Measurements from ENCODE around the gene PLSCR1. TPM values are rescaled to one million over a fixed set of nuclear protein-coding genes. Genes with fewer than 3 reads are reported as not detected.
A peak's percentile ranks its signal among the peaks of the same experiment; 100 is the strongest.

The PLSCR1 gene
- total RNA-seq, 1 donor from 2014 or later, result 86.9 TPM

- Mint-ChIP-seq H3K4me1 (ENCODE audit: low read depth) (peaks cover 27% of the 10 kb centered on the region), H3K9me3 (ENCODE audit: low read depth) (no peaks in the 10 kb centered on the region), H3K27me3 (no peaks in the 10 kb centered on the region), H3K36me3 (ENCODE audit: insufficient read depth) (peaks cover 11% of the 10 kb centered on the region), H3K4me3 (ENCODE audit: low read depth) (peak overlapping the region; percentile 83), H3K27ac (peak overlapping the region; percentile 96)
- DNase-seq (ENCODE audit: low spot score, unreplicated experiment), result no peak
- no peak for TF ChIP-seq CTCF (IDR thresholded peaks at IDR 0.05; ENCODE audit: unreplicated experiment)
These were observed 622 bp upstream of the PLSCR1 start for GRCh38 chr3:146544929-146545528.

GRCh38 chr3:146543461-146544001 is 876 bp downstream of the PLSCR1 start:
- peak overlapping the region; percentile 83 for H3K4me3 Mint-ChIP-seq (ENCODE audit: low read depth)
- DNase-seq (ENCODE audit: low spot score, unreplicated experiment), result no peak
- peaks cover 21% of the 10 kb centered on the region for H3K36me3 Mint-ChIP-seq (ENCODE audit: insufficient read depth)
- TF ChIP-seq CTCF (IDR thresholded peaks at IDR 0.05; ENCODE audit: unreplicated experiment), result no peak
- no peaks in the 10 kb centered on the region for H3K27me3 Mint-ChIP-seq
- peaks cover 4% of the 10 kb centered on the region for H3K9me3 Mint-ChIP-seq (ENCODE audit: low read depth)
- H3K4me1 Mint-ChIP-seq (ENCODE audit: low read depth), result peaks cover 27% of the 10 kb centered on the region
- peak overlapping the region; percentile 96 for H3K27ac Mint-ChIP-seq

GRCh38 chr3:146542978-146543377 is 1.4 kb downstream of the PLSCR1 start:
- TF ChIP-seq CTCF (IDR thresholded peaks at IDR 0.05; ENCODE audit: unreplicated experiment), result no peak
- H3K9me3 Mint-ChIP-seq (ENCODE audit: low read depth), result peaks cover 4% of the 10 kb centered on the region
- no peak for DNase-seq (ENCODE audit: low spot score, unreplicated experiment)
- H3K27me3 Mint-ChIP-seq, result no peaks in the 10 kb centered on the region
- H3K4me3 Mint-ChIP-seq (ENCODE audit: low read depth), result peak overlapping the region; percentile 83
- peaks cover 27% of the 10 kb centered on the region for H3K4me1 Mint-ChIP-seq (ENCODE audit: low read depth)
- H3K27ac Mint-ChIP-seq, result peak overlapping the region; percentile 96
- H3K36me3 Mint-ChIP-seq (ENCODE audit: insufficient read depth), result peaks cover 22% of the 10 kb centered on the region

GRCh38 chr3:146542179-146542578 is 2.2 kb downstream of the PLSCR1 start:
- H3K27me3 Mint-ChIP-seq, result no peaks in the 10 kb centered on the region
- no peak for DNase-seq (ENCODE audit: low spot score, unreplicated experiment)
- H3K4me1 Mint-ChIP-seq (ENCODE audit: low read depth), result peaks cover 30% of the 10 kb centered on the region
- H3K9me3 Mint-ChIP-seq (ENCODE audit: low read depth), result peaks cover 8% of the 10 kb centered on the region
- no peak overlapping the region for H3K27ac Mint-ChIP-seq
- TF ChIP-seq CTCF (IDR thresholded peaks at IDR 0.05; ENCODE audit: unreplicated experiment), result no peak
- peaks cover 29% of the 10 kb centered on the region for H3K36me3 Mint-ChIP-seq (ENCODE audit: insufficient read depth)
- H3K4me3 Mint-ChIP-seq (ENCODE audit: low read depth), result peak overlapping the region; percentile 65

- Mint-ChIP-seq H3K27ac (no peak overlapping the region), H3K36me3 (ENCODE audit: insufficient read depth) (peaks cover 33% of the 10 kb centered on the region), H3K9me3 (ENCODE audit: low read depth) (peaks cover 8% of the 10 kb centered on the region), H3K4me3 (ENCODE audit: low read depth) (peak overlapping the region; percentile 7), H3K4me1 (ENCODE audit: low read depth) (peaks cover 34% of the 10 kb centered on the region), H3K27me3 (no peaks in the 10 kb centered on the region)
- no peak for DNase-seq (ENCODE audit: low spot score, unreplicated experiment)
- TF ChIP-seq CTCF (IDR thresholded peaks at IDR 0.05; ENCODE audit: unreplicated experiment), result no peak
These were observed 3.4 kb downstream of the PLSCR1 start for GRCh38 chr3:146540978-146541377.

Measured in progenitor cell of endocrine pancreas (in vitro differentiated cells).